K562 (cell line): ENCODE results near the gene CPXCR1. TPM values are rescaled to one million over a fixed set of nuclear protein-coding genes. Genes with fewer than 3 reads are reported as not detected.
"Not testable (repeated sequence)": the region's sequence is repeated elsewhere in the genome, so short reads cannot be mapped to it uniquely, and the experiment has no call there.

Experiments
- ATAC-seq: fragments of 200-7000 bp; cut with Tn5 transposase; 3 replicates; pipeline ENCODE4 v1.9.1; 2020; ENCODE audit warnings: moderate library complexity
- BruUV-seq: library from RNA; stranded (reverse); fragments of 400-500 nt; replicated peaks from 2 replicates; lab custom pipeline; 2021; lab: Mats Ljungman, UMichigan
- CTCF ChIA-PET: fragments of 300-600 bp; formaldehyde crosslinking; extraction: SDS; loops from one replicate; lab custom pipeline; 2021; ENCODE audit warnings: low intra/inter-chr PET ratio; lab: Yijun Ruan, JAX
- POLR2A ChIA-PET: fragments of 300-600, 350-650 bp; sonication (Branson Sonifier 250); formaldehyde crosslinking; extraction: SDS; loops from one replicate; lab custom pipeline; 2021; ENCODE audit warnings: antibody characterized with exemption, inconsistent platforms; lab: Yijun Ruan, JAX
- DNase-seq, 4 experiments: peaks; one replicate each; pipeline versions ENCODE4 v3.0.0 to v3.0.0-alpha.2; 2011 to 2018; ENCODE audit warnings: low spot score in 3 of 4, mixed read lengths in 3 of 4; ENCODE audit errors: extremely low read depth in 1 of 4
- FAIRE-seq: peaks from 2 replicates; lab custom pipeline; 2011; peaks lifted over from hg19 to GRCh38; lab: Jason Lieb, UNC
- H2AFZ ChIP-seq: 2 replicates; pipeline ENCODE4 v1.6.0; 2011; ENCODE audit warnings: low read depth, low read length, control low read depth, inconsistent platforms
- H3K27ac ChIP-seq: fragments of 200-600 bp; 3 replicates; pipeline ENCODE4 v1.8.0; 2011; ENCODE audit warnings: low read depth, mild to moderate bottlenecking, control low read depth, inconsistent platforms, low read length, moderate library complexity, mixed read lengths; ENCODE audit errors: extremely low read depth
- H3K27me3 ChIP-seq, 2 experiments: fragments of 300-600 bp in 1 of 2; 2 replicates in 1 of 2; 3 replicates in 1 of 2; pipeline versions ENCODE4 v1.6.0 to v1.8.0; 2011; ENCODE audit warnings: inconsistent platforms in 2 of 2, low read length in 2 of 2, mild to moderate bottlenecking in 1 of 2, mixed read lengths in 1 of 2, moderate library complexity in 1 of 2; ENCODE audit not compliant: control insufficient read depth in 2 of 2, insufficient read depth in 2 of 2
- H3K36me3 ChIP-seq: fragments of 300-600 bp; 3 replicates; pipeline ENCODE4 v1.8.0; 2011; ENCODE audit warnings: mild to moderate bottlenecking, low read length, inconsistent platforms; ENCODE audit not compliant: control insufficient read depth, insufficient read depth
- H3K4me1 ChIP-seq, 2 experiments: fragments of 200-600 bp in 1 of 2; replicated peaks in 1 of 2; 2 replicates in 1 of 2; 3 replicates in 1 of 2; pipeline versions ENCODE4 v1.5.1 to v1.8.0; 2011; ENCODE audit warnings: inconsistent platforms in 2 of 2, low read length in 2 of 2, mild to moderate bottlenecking in 1 of 2, mixed read lengths in 1 of 2, moderate library complexity in 1 of 2; ENCODE audit not compliant: control insufficient read depth in 2 of 2, insufficient read depth in 2 of 2
- H3K4me2 ChIP-seq: 2 replicates; pipeline ENCODE4 v1.6.1; 2011; ENCODE audit warnings: low read length, control low read depth, inconsistent platforms, mixed read lengths; ENCODE audit not compliant: insufficient read depth
- H3K4me3 ChIP-seq: fragments of 200-600 bp; sonication (generic), shearing (Covaris generic); 2 replicates; pipeline ENCODE4 v1.5.1; 2016; ENCODE audit warnings: control low read depth, inconsistent platforms
- H3K79me2 ChIP-seq: fragments of 200-600 bp; 3 replicates; pipeline ENCODE4 v1.8.0; 2011; ENCODE audit warnings: low read length, inconsistent platforms; ENCODE audit not compliant: control insufficient read depth, insufficient read depth
- H3K9ac ChIP-seq, 2 experiments: 2 replicates each; pipeline versions ENCODE4 v1.6.0 to v1.6.1; 2011; ENCODE audit warnings: low read depth in 2 of 2, low read length in 2 of 2, control low read depth in 1 of 2, inconsistent platforms in 1 of 2, mild to moderate bottlenecking in 1 of 2, mixed read lengths in 1 of 2; ENCODE audit not compliant: insufficient read depth in 1 of 2
- H3K9me1 ChIP-seq: one replicate; pipeline ENCODE4 v1.6.0; 2011; ENCODE audit warnings: inconsistent platforms, mild to moderate bottlenecking, low read length, moderate library complexity; ENCODE audit not compliant: control insufficient read depth, insufficient read depth
- H3K9me3 ChIP-seq: replicated peaks from 2 replicates; pipeline ENCODE4 v1.5.1; 2011; ENCODE audit warnings: low read depth, low read length, inconsistent platforms; ENCODE audit not compliant: control insufficient read depth, insufficient read depth
- H4K20me1 ChIP-seq: replicated peaks from 2 replicates; pipeline ENCODE4 v1.6.1; 2011; ENCODE audit warnings: low read length, inconsistent platforms, mixed read lengths; ENCODE audit not compliant: control insufficient read depth, insufficient read depth
- GABPB1 ChIP-seq: sonication (generic); formaldehyde crosslinking; IDR thresholded peaks from 2 replicates; pipeline ENCODE4 v1.8.0; 2022; ENCODE audit warnings: mild to moderate bottlenecking, missing genetic modification reagents
- MCM2 ChIP-seq: fragments of 450-650 bp; IDR thresholded peaks from 2 replicates; pipeline ENCODE4 v1.6.1; 2017; ENCODE audit warnings: low read depth, mild to moderate bottlenecking
- SAFB ChIP-seq: fragments of 200-400 bp; formaldehyde crosslinking; IDR thresholded peaks from 2 replicates; pipeline ENCODE4 v1.6.1; 2017; ENCODE audit warnings: low read depth, low read length, borderline replicate concordance
- ZNF197 ChIP-seq: fragments of 200-800 bp; sonication (Bioruptor generic); IDR thresholded peaks from 2 replicates; pipeline ENCODE4 v1.6.1; 2016; ENCODE audit warnings: low read depth, missing genetic modification characterization, missing compliant biosample characterization
- ZNF217 ChIP-seq: sonication (generic); formaldehyde crosslinking; IDR thresholded peaks from 2 replicates; pipeline ENCODE4 v1.8.0; 2022; ENCODE audit warnings: mild to moderate bottlenecking, missing genetic modification reagents
- WGBS: fragments of 100-300 bp; shearing (Covaris generic); methylation state at CpG from one replicate; pipeline ENCODE4 v1.1.6; 2016; ENCODE audit warnings: low coverage, mixed read lengths; ENCODE audit not compliant: insufficient coverage; ENCODE audit errors: missing lambda C conversion rate; 5-methylcytosine and 5-hydroxymethylcytosine counted together
- in situ Hi-C: fragments of 300-500 bp; cut with MboI; formaldehyde crosslinking; loops from 4 replicates; pipeline ENCODE4 v1.15.0; 2018; ENCODE audit warnings: inconsistent platforms, mixed read lengths
- intact Hi-C: fragments of 100-400 bp; cut with micrococcal nuclease; formaldehyde crosslinking; loops from 2 replicates; pipeline ENCODE4 v1.14.2; 2022
- polyA plus RNA-seq, 8 experiments: library from polyadenylated mRNA; depleted of rRNA in 4 of 8; stranded (reverse) in 5 of 8; unstranded in 3 of 8; fragments of >200 nt; fragmentation: Nextera tagmentation in 2 of 8; fragmentation: Illumina TruSeq in 1 of 8; extraction: Ambion mirVana in 2 of 8; extraction: Trizol in 1 of 8; gene quantifications; 2 replicates each; pipeline versions ENCODE4 v1.2.1 to v1.2.3, GENCODE V29; 2011 to 2014; ENCODE audit warnings: inconsistent platforms in 1 of 8, missing spikeins in 1 of 8
- total RNA-seq, 7 experiments: library from RNA; depleted of rRNA in 6 of 7; stranded (reverse); fragments of >200 nt in 6 of 7; fragmentation: Illumina TruSeq in 2 of 7; extraction: Trizol in 2 of 7; gene quantifications; 2 replicates each; pipeline versions ENCODE4 v1.2.1 to v1.2.3, GENCODE V29; 2011 to 2021; ENCODE audit warnings: low replicate concordance in 1 of 7
- TF ChIP-seq, protein P1 (sequence below), 2 experiments: fragments of 450-650 bp; conservative IDR thresholded peaks; 2 replicates each; pipeline ENCODE4 v1.6.1; 2017; ENCODE audit warnings: mild to moderate bottlenecking in 2 of 2, moderate library complexity in 2 of 2

CPXCR1 gene
- total and polyA plus RNA-seq, 9 of the 15 experiments (the other 6 are each of a cell fraction or from before 2014, with no cell fraction given): not detected

DNA sequence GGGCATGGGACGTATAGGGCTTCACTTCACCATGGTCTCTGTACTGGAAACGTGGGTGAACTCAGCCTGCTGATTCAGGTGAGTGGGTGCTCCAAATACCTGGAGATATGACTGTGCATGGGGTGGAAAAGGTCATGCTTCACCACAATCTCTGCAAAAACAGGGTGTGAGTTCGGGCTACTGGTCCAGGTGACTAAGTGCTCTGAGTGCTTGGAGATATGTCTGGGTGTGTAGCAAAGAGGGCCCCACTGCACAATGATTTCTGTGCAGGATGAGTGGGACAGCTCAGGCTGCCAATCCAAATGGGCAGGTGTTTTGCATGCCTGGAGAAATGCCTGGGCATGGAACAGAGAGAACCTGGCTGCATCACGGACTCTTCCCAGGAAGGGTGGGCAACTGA, 11.2 kb upstream of the CPXCR1 start (continued):
- TF ChIP-seq, protein P1, sequence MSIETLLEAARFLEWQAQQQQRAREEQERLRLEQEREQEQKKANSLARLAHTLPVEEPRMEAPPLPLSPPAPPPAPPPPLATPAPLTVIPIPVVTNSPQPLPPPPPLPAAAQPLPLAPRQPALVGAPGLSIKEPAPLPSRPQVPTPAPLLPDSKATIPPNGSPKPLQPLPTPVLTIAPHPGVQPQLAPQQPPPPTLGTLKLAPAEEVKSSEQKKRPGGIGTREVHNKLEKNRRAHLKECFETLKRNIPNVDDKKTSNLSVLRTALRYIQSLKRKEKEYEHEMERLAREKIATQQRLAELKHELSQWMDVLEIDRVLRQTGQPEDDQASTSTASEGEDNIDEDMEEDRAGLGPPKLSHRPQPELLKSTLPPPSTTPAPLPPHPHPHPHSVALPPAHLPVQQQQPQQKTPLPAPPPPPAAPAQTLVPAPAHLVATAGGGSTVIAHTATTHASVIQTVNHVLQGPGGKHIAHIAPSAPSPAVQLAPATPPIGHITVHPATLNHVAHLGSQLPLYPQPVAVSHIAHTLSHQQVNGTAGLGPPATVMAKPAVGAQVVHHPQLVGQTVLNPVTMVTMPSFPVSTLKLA (conservative IDR thresholded peaks at IDR 0.05): no peak
- TF ChIP-seq ZNF197: no peak
- TF ChIP-seq SAFB: no peak
- no peak for TF ChIP-seq GABPB1 (CRISPR knock-in tag)
- TF ChIP-seq ZNF217: no peak
- TF ChIP-seq MCM2: no peak

DNA sequence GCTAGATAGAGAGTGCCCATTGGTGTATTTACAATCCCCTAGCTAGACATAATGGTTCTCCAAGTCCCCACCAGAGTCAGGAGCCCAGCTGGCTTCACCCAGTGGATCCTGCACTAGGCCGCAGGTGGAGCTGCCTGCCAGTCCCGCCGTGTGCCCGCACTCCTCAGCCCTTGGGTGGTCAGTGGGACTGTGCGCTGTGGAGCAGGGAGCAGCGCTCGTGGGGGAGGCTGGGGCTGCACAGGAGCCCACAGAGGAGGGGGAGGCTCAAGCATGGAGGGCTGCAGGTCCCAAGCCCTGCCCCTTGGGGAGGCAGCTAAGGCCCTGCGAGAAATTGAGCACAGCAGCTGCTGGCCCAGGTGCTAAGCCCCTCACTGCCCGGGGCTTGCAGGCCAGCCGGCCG, 810 bp upstream of the CPXCR1 start:
- H4K20me1 ChIP-seq, ATAC-seq, intact Hi-C loops, H3K9ac ChIP-seq, POLR2A ChIA-PET, H3K4me2 ChIP-seq, H3K79me2 ChIP-seq, DNase-seq, H3K9me1 ChIP-seq, FAIRE-seq, in situ Hi-C loops, CTCF ChIA-PET, BruUV-seq, H3K27me3 ChIP-seq, H3K9me3 ChIP-seq, H3K4me3 ChIP-seq, H2AFZ ChIP-seq, H3K27ac ChIP-seq, H3K36me3 ChIP-seq, H3K4me1 ChIP-seq: not testable (repeated sequence)
- 4% methylated on average over 5 of the region's 11 CpGs for WGBS

DNA sequence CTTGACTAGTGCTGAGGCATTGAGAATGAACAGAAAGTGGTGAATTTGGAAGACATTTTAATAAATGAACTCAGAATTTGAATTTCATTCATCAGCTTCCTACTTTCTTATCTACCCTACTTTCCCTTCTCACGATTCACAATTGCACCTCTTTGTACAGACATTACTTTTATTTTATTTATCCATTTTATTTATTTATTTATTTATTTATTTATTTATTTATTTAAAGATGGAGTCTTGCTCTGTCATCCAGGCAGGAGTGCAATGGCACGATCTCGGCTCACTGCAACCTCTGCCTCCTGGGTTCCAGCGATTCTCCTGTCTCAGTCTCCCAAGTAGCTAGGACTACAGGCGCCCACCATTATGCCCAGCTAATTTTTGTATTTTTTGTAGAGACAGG, 5.3 kb downstream of the CPXCR1 start:
- POLR2A ChIA-PET, H3K9me3 ChIP-seq, BruUV-seq: not testable (repeated sequence)

More for the DNA sequence above, 5.3 kb downstream of the CPXCR1 start:
- H3K27me3 ChIP-seq, H3K36me3 ChIP-seq, in situ Hi-C loops, H3K27ac ChIP-seq, H4K20me1 ChIP-seq, ATAC-seq, DNase-seq, H3K79me2 ChIP-seq, H2AFZ ChIP-seq, intact Hi-C loops, CTCF ChIA-PET, H3K9me1 ChIP-seq, H3K4me1 ChIP-seq, H3K4me3 ChIP-seq, H3K9ac ChIP-seq, FAIRE-seq, H3K4me2 ChIP-seq: not testable (repeated sequence)
- WGBS: 0% methylated on average over 5 of the region's 5 CpGs
